ENCODE measurements around the gene TRPM2.

Gene TRPM2

DNA sequence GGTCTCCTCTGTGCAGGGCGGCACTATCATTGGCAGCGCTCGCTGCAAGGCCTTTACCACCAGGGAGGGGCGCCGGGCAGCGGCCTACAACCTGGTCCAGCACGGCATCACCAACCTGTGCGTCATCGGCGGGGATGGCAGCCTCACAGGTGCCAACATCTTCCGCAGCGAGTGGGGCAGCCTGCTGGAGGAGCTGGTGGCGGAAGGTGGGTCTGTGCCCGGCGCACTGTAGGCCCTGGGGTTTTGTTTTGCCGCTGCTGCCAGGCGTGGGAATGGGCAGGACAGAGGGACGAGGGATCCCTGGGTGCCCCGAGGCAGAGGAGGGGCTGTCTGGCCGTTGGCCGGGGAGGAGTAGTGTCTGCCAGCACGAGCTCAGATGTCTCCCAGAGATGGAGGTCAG, 41.3 kb upstream of the TRPM2 start:
- no peak overlapping the region for H3K4me3 ChIP-seq (replicated peaks in 1 of 2; ENCODE audit: low read depth in 2 of 2, low read length in 2 of 2)
- no peak for DNase-seq (ENCODE audit: low read depth in 2 of 2)
- TF ChIP-seq, protein P1, sequence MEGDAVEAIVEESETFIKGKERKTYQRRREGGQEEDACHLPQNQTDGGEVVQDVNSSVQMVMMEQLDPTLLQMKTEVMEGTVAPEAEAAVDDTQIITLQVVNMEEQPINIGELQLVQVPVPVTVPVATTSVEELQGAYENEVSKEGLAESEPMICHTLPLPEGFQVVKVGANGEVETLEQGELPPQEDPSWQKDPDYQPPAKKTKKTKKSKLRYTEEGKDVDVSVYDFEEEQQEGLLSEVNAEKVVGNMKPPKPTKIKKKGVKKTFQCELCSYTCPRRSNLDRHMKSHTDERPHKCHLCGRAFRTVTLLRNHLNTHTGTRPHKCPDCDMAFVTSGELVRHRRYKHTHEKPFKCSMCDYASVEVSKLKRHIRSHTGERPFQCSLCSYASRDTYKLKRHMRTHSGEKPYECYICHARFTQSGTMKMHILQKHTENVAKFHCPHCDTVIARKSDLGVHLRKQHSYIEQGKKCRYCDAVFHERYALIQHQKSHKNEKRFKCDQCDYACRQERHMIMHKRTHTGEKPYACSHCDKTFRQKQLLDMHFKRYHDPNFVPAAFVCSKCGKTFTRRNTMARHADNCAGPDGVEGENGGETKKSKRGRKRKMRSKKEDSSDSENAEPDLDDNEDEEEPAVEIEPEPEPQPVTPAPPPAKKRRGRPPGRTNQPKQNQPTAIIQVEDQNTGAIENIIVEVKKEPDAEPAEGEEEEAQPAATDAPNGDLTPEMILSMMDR (IDR thresholded peaks at IDR 0.05; ENCODE audit: low read depth, low read length): no peak

DNA sequence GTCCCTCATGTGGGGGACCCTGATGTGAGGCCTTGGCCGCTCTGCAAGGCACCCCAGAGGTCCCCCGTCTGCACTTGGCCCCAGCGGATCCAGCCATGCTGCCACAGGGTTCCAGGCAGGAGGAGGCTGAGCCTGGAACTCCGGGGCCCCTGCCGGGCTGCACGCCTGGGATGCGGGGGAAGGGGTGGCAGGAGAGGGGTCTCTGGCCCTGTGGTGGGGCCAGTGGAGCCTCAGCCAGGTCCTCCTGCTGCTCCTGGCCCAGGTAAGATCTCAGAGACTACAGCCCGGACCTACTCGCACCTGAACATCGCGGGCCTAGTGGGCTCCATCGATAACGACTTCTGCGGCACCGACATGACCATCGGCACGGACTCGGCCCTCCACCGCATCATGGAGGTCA, 40.7 kb upstream of the TRPM2 start:
- no peak overlapping the region for H3K4me3 ChIP-seq (replicated peaks in 1 of 2; ENCODE audit: low read depth in 2 of 2, low read length in 2 of 2)
- TF ChIP-seq, protein P1 (IDR thresholded peaks at IDR 0.05; ENCODE audit: low read depth, low read length): no peak
- no peak for DNase-seq (ENCODE audit: low read depth in 2 of 2)

DNA sequence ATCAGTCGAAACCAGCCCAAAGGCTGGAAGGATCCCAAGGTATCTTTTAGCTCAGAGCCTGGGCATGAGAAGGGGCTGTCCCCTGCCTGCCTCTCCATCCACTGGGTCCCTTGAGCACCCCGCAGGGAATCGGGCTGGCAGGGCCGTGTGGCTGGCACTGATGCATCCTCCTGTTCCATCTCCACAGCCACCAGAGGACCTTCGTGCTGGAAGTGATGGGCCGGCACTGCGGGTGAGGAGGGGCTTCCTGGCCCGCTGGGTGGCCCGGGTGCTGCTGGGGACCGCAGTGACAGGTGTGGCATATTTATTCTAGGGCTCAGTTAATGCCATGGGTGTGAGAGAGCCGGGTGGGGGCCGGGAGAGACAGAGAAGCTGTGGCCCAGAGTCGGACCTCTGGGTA, 40.0 kb upstream of the TRPM2 start:
- TF ChIP-seq, protein P1 (IDR thresholded peaks at IDR 0.05; ENCODE audit: low read depth, low read length): no peak
- DNase-seq (ENCODE audit: low read depth in 2 of 2): no peak
- no peak overlapping the region for H3K4me3 ChIP-seq (replicated peaks in 1 of 2; ENCODE audit: low read depth in 2 of 2, low read length in 2 of 2)

DNA sequence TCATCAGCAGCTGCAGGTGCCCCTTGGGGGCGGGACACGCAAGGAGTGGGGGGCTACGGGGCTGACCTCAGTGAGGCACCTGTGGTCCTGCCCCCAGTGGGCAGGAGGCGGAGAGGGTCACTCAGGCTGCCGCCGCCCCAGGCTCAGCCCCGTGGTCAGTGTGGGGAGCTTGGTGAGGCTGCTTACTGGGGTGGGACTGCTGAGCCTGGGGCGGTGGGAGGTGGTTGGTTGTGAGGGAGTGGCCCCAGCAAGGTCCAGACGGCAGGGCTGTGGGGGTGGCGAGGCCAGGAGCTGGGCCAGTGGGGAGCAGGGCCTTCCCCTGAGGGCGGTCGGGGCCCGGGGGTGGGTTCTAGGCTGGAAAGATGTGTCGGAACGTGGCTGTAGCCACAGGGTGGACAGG, 39.3 kb upstream of the TRPM2 start:
- TF ChIP-seq, protein P1 (IDR thresholded peaks at IDR 0.05; ENCODE audit: low read depth, low read length): no peak
- H3K4me3 ChIP-seq (replicated peaks in 1 of 2; ENCODE audit: low read depth in 2 of 2, low read length in 2 of 2): no peak overlapping the region
- no peak for DNase-seq (ENCODE audit: low read depth in 2 of 2)

DNA sequence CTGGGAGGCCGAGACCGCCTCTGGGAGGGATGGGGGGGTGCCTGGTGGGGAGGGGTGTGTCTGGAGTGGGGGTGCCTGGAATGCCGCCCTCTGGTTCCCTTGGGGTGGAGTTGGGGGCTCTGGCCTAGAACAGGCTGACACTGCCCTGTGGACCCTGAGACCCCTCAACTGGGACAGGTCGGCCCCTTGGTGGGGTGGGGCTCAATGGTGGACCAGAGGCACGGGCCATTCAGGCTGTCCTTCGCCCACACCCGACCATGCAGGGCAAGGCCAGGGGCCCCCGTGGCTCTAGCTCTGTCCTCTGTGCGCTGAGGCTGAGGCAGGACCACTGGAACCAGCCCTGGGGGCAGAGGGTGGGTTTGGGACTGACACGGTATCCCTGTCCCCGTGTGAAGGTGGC, 38.9 kb upstream of the TRPM2 start:
- no peak overlapping the region for H3K4me3 ChIP-seq (replicated peaks in 1 of 2; ENCODE audit: low read depth in 2 of 2, low read length in 2 of 2)
- TF ChIP-seq, protein P1 (IDR thresholded peaks at IDR 0.05; ENCODE audit: low read depth, low read length): no peak
- DNase-seq (ENCODE audit: low read depth in 2 of 2): no peak

DNA sequence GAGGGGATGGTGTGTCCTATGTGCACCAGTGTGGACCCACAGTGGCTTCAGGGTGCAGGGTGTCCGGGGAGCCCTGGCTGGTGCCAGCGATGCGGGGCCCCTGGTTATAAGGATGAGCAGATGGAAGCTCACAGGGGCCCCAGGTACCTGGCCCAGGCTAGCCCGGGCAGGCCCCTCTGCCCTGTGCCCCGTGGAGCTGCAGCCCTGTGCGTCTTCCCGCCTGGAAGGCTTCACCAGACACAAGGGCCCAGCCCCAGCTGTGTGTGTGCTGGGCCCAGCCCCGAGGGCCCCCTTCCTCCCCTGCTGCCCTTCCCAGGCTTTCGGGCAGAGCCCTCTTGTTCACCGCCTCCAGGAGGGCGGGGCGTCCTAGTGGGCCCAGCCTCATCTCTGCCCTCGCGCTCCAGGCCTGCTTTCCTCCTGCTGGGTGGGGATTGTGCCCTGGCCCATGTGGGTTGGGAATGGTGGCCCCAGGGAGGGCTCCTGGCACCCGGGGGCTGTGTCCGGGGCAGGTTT, 37.7 kb upstream of the TRPM2 start:
- H3K4me3 ChIP-seq (replicated peaks in 1 of 2; ENCODE audit: low read depth in 2 of 2, low read length in 2 of 2): no peak overlapping the region
- TF ChIP-seq, protein P1 (IDR thresholded peaks at IDR 0.05; ENCODE audit: low read depth, low read length): no peak
- no peak for DNase-seq (ENCODE audit: low read depth in 2 of 2)

DNA sequence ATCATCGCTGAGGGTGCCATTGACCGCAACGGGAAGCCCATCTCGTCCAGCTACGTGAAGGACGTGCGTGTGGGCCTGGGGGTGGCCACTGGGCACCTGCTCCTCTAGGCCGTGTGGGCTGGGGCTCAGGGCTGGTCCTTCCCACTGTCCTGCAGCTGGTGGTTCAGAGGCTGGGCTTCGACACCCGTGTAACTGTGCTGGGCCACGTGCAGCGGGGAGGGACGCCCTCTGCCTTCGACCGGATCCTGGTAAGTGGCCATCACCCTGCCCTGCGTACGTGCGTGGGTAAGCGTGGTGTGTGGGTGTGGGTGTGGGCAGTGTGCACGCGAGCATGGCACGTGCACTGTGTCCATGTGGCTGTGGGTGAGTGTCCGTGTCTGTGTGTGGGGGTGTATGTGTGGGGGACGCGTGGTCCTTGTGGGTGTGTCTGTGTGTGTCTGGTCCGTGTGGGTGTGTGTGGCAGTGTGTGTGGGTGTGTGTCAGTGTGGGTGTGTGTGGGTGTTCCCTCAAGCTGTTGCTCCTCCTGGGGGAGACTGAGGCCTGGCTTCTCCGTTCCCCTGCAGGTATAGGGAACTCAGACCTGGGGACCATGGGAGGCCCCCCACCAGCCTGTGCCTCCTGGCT, 37.0 kb upstream of the TRPM2 start:
- H3K4me3 ChIP-seq (replicated peaks in 1 of 2; ENCODE audit: low read depth in 2 of 2, low read length in 2 of 2): no peak overlapping the region
- no peak for DNase-seq (ENCODE audit: low read depth in 2 of 2)
- TF ChIP-seq, protein P1 (IDR thresholded peaks at IDR 0.05; ENCODE audit: low read depth, low read length): no peak
